HG02798 (cell line): Measurements from ENCODE around the gene RPS28.
A peak's percentile ranks its signal among the peaks of the same experiment; 100 is the strongest.

Experiments used
- ATAC-seq: cut with Tn5 transposase; IDR thresholded peaks from one replicate; pipeline ENCODE4 v1.9.1; 2021; ENCODE audit warnings: mild to moderate bottlenecking; ENCODE audit not compliant: unreplicated experiment, poor library complexity

RPS28 gene

DNA sequence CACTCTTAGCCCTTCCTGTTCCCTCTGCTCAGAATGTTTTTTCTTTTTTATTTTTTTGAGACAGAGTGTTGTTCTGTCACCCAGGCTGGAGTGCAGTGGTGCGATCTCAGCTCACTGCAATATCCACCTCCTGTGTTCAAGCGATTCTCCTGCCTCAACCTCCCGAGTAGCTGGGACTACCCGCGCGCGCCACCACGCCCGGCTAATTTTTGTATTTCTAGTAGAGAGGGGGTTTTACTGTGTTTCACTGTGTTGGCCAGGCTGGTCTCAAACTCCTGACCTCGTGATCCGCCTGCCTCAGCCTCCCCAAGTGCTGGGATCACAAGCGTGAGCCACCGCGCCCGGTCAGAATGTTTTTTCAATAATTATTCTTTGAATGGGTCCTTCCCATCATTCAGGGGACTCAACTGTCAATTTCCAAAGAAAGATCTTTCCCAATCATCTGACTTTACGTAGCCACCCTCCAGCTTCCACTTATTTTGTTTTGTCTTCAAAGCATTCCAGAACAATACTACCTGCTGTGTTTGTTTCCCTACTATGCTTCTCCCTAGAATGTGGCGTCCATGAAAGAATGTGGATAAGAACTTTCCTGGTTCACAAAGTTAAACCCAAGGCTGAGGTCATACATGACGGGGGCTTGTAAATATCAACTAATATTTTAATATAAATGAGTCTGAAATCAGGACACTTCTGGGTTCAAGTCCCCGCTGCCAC, 1.3 kb upstream of the RPS28 start:
- no peak for ATAC-seq

DNA sequence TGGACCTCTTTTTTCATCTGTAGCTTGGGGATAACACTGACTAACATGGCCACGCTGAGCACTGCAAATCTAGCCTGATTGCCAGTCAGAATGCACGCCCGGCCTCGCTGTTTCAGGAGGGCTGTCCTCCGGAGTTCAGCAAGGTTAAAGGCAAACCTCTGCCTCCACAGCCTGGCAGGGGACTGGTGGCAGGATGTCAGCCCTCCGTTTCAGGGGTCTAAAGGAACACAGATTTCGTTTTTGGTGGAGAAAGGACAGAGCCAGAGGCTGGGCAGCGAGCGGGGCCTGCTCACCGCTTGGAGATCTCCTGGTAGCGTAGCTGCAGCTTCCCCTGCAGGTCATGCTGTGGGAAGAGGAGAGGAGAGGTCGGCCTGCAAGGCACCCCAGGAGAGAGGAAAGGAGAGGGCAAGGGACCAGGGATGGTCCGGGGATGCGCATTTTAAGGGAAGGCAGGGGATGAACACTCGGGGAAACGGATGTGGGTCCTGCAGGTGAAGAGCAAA, 681 bp upstream of the RPS28 start:
- peak; percentile 4 for ATAC-seq

DNA sequence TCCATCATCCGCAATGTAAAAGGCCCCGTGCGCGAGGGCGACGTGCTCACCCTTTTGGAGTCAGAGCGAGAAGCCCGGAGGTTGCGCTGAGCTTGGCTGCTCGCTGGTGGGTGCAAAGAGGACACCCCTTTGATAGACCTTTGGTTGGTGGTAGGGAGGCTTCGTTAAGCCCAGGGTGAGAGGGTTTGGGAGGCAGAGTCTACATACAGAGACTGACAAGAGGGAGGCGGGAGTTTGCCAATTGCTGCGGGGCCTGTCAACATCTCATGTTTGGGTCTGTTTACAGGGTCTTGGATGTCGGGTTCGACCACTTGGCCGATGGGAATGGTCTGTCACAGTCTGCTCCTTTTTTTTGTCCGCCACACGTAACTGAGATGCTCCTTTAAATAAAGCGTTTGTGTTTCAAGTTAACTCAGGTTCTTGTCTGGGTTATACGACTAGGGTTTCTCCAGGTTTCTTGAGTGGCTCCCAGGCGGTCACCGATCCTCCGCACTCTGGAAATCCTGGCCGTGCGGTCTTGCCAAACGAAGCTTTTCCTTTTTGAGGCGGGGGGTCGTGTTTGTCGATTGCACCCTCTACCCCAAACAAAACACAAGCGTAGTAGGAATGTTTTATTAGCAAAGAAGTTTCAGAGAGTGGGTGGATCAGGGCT, 816 bp downstream of the RPS28 start:
- no peak for ATAC-seq

DNA sequence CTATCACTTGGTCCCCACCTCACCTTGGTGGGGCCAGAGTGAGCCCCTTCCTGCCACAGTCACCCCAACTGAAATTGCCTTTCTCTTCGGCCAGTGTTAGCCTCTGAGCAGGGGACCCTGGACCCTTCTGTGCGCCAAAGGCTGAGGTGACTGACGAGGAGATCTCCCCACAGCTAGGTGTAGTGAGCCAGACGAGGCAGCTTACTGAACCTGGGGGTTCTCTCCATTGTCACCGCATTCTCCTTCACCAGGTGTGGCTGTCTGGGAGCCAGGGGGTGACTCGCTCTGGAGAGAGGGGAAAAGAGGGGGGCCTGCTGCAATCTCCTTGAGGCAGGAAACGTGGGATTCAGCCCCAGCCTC, 1.3 kb downstream of the RPS28 start:
- no peak for ATAC-seq

DNA sequence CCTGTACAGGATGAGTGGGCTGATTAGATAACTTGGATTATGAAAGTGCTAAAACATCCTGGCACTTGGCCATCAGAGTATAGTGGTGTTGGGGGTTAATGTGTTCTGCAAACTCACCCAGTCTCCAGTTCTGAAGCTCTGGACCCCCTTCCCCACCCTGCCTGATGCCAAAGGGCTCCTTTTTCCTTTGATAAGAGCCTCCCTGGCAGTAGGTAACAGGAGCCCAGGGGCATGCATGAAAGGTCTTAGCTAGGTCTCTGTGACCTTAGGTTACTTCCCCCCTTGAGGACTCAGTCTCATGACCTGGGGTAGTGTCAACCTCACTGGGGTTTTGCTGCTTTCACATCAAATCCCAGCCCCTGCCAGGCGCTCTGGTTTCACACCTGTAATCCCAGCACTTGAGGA, 2.5 kb downstream of the RPS28 start:
- no peak for ATAC-seq

DNA sequence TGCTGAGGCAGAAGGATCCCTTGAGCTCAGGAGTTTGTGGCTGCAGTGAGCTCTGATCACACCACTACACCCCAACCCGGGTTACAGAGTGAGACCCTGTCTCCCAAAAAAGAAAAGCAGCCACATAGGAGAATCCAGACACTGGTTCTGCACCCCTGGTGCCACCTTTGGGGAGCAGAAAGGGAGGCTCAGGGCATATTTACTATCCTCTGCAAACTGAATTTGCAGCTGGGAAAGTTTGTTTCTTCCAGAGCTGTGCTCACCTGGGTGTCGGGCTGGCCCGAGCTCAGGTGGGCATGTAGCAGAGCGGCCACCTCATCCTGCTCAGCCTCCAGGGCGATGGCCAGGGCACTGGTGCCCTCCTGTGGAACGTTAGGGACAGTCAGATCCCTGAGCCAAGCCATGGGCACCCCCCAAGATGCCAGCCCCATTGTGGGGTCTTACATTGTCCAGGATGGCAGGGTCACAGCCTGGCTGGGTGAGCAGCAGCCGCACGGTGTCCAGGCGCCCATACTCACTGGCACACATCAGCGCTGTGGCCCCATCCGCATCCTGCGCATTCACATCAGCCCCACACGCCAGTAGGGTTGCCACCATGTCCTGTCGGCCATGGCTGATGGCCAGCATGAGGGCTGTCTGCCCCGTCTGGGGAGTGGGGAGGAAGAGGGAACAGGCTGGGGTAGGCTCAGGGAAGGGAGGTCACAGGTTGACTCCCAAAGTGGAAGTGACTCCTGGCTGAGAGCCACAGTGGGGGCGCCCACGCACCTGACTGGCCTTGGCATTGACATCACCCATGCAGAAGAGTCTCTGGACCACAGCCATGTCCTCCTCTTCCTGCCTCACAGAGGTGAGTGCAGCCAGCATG, 3.1 kb downstream of the RPS28 start:
- ATAC-seq: no peak

DNA sequence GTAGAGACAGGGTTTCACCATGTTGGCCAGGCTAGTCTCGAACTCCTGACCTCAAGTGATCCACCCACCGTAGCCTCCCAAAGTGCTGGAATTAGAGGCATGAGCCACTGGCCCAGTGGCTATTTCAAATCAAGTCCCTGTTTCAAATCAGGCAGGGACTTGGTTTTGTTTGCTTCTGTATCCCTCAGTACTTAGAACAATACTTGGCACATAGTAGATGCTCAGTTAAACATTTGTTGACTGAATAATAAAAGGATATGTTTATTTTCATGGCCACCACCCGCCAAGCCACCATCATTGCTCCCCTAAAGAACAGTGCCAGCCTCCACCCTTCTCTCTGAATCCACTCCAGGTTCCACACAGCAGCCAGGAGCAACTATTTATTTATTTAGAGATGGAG, 4.2 kb downstream of the RPS28 start:
- no peak for ATAC-seq

DNA sequence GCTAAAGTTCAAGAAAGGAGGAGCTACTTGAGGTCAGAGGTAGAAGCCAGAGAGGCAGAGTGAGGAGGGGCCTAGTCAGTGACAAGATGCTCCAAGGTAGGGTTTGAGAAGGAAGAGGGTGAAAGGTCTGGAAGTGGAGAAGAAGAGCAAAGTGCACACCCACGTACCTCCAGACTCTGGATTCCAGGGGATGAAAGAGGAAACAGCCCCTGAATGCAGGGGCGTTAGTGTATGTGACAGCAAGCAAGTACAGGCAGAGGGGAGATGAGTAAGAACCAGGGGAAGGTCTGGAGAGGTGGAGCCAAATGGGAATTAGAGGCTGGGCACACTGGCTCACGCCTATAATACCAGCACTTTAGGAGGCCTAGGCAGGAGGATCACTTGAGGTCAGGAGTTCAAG, 8.7 kb downstream of the RPS28 start:
- no peak for ATAC-seq

DNA sequence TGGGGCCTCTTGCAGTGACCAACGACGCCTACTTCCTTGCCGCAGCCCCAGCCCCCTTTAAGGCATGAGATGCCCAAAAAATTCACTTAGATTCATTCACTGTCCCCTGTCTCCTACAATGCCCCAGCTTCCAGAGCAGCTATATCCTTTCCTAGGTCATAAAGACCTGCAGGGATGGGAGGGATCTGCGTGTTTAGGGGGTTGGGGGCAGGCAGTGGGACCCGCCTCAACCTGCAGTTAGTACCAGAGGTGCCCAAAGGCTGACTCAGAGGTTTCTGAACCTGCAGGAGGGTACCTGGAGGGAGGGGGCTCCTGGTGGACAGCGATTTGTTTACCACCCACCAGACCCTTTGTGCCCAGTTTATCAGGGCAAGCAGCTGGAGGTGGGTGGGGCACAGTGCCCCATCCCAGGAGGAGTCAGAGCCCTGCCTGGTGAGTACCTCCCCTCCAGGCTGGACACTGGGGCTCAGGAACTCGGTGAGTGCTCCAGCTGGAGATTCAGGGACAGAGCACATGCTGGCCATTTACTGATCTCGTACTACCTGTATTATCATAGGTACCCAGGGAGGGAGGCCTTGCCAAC, 10.1 kb downstream of the RPS28 start:
- no peak for ATAC-seq

DNA sequence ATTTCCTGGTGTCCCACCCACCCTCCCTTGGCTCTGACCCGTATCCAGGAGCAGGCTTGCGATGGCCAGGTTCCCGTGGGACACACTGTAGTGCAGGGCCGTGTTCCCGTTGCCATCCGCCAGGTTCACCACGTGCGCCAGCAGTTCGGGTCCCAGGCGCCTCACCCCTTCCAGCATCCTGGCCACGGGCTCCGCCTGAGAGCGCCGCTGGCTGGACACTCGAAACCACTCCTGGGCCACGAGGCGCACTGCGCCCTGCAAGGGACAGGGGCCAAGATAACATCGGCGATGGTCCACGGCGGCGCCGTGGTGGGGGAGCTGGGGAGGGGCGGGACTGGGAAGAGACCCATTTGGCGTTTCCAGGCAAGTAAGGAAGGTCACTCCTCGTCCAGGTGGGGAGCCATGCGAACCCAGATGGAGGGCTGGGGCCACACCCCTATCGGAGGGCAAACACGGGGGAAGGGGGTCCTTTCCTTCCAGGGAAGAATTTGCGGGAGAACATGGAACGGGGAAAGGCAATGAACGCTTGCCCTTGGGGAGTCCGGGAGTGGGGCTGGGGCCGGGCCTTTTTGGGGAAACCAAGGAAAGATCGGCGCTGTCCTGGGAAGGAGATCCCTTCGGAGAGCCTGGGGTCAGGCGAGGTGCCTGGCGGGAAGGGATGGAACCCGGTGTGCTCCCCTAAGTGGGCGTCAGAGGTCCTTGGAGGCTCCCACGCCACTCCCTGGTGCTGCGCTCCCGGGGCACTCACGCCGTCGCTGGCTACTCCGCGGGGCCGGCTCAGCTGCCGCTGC, 11.9 kb downstream of the RPS28 start:
- ATAC-seq: no peak

DNA sequence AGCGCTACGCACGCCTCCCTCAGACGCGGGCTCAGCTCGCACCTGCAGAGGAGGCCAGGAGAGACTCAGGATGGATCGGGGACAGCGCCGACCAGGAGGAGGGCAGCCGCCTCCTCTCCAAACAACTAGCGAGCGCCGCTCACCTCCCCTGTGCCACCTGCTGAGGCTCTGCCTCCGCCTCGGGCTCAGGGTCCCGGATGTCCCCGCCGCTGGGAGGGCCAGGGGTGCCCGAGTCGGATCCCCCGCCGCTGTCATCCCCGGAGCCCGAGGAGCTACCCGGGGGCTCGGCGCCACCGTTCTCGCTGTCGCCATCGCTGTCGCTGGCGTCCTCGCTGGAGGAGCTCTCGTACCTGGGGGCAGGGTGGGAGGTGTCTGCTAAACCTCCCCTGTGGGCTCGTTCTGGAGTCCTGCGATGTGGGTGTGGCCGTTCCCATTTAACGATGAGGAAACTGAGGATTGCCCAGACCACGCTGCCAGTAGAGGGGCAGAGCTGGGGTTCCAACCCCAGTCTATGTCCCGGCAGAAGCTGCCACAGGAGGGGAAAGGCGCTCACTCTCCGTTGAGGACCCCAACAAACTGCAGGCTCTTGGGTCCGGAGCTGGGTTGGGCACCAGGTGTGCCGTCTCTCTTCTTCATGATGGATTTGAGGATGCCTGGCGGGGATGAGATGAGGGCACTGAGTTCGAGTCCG, 12.6 kb downstream of the RPS28 start:
- ATAC-seq: no peak

DNA sequence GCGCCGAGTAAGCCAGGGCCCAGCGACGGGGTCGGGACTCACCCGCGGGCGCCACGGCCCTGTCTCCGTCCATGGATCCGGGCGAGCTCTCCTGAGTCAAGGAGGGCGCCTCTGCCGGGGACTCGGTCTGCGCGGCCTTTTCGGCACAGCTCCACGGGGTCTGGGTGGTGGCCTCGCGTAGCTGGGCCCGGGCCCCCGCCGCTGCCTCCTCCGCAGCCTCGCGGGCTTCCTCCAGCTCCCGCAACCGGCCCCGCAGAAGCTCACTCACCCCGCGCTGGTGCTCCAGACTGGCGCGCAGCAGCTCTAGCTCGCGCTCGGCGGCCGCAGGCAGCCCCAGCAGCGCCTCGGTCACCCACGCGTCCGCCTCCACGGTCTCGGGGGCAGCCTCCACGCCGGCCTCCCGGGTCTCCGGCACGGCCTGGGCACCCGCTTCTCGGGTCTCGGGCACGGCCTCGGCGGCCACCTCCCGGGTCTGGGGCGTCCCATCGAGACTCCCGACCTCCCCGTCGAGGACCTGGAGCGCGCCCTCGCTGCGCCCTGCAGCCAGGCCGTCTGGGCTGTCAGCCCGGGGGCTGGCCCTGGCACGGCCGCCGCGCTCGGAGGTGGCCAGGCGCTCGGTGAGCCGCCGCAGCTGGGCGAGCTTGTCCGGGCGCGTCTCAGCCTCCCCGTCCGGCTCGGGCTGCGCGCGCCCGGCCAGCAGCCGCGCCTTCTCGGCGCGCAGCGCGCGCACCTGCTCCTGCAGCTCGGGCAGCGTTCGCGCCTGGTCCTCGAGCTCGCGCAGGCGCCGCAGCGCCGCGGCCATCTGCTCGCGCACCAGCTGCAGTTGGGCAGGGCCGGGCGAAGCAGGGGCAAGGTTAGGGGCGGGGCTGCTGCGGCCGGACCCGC, 13.4 kb downstream of the RPS28 start:
- peak; percentile 50 for ATAC-seq

DNA sequence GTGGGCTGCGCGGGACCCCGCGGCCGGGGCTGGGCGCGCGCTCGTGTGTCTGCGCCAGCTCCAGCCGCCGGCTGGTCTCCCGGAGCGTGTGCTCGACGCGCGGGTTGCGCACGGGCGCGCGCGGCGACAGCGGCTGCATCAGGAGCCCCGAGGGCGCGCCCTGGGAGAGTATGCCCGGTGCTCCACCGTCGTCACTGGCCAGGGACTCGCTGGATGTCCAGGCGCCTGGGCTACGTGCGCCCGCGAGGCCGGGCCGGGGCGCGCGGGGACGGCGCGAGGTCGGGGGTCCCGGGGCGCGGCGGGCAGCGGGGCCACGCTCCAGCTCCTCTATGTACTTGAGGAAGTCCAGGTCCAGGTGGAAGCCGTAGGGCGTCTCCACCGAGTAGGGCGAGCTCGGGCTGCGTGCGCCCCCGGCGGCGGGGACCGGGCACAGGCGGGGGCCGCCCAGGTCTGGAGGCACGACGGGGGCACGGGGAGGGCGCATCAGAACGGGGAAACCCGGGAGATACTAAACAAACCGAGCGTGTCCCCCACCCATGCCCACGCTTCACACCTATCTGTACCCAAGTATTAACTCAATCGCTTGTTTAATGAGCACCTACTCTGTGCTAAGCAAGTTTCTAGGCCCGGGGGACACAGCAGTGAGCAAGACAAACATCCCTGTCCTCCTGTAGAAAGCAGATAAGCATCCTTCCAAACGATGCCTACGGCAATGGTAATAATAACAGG, 14.2 kb downstream of the RPS28 start:
- peak; percentile 21 for ATAC-seq

DNA sequence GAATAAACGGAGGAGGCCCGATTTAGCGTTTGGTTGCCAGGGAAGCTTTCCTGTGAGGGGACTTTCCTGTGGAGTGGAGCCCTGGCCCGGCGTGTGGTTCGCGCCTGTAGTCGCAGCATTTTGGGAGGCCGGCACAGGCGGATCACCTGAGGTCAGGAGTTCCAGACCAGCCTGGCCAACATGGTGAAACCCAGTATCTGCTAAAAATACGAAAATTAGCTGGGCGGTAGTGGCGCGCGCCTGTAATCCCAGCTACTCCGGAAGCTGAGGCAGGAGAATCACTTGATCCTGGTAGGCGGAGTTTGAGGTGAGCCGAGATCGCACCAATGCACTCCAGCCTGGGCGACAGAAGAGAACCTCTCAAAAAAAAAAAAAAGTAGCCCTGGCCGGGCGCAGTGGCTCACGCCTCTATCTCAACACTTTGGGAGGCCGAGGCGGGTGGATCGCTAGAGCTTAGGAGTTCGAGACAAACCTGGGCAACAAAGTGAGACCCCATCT, 14.8 kb downstream of the RPS28 start:
- ATAC-seq: no peak

DNA sequence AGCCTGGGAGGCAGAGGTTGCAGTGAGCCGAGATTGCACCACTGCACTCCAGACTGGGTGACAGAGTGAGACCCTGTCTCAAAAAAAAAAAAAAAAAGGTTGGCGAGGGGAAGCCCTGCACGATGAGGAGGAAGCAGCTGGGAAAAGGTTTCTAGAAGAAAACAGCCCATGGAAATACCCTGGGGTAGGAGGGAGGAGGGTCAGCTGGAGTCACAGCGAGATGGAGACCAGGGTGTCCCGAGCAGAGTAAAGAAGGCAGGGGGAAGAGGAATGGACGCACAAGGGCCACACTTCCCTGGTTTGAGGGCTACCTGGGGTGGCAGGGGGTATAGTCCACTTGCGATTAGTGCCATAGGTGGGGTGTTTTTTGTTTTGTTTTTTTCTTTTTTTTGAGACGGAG, 15.4 kb downstream of the RPS28 start:
- ATAC-seq: no peak

DNA sequence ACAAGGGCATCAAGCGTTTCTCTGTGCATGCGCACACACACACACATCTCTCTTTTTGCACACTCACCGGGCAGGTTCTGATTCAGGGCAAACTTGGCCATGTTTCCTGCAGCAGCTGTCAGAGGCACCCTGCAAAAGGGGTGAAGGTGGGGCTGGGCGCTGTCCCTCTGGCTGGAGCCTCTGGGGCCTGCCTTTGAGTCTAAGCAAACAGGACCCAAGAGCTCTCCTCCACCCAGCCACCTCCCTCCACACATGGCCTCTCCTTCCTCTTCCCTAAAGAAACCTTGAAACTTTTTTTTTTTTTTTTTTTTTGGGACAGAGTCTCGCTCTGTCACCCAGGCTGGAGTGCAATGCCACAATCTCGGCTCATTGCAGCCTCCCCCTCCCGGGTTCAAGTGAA, 16.4 kb downstream of the RPS28 start:
- no peak for ATAC-seq

DNA sequence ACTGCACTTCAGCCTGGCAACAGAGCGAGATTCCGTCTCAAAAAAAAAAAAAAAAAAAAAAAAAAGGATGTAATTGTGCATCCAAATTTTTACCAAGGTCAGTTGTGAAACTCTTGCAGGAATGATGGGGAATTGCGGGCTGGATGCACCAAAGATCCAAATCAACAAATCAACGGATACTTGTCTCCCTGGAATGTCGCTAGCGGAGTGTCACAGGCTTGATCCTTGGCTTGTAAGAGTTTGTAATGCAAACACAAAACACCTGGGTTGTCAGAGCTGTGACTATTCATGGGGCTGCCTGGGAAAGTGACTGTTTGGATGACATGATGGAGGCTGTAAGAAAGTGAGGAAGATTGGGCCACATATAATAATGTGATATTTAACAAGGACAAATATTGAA, 17.5 kb downstream of the RPS28 start:
- ATAC-seq: no peak
